Tongue (tissue), 2 donors: ENCODE results near the gene RFX8. TPM values are rescaled to one million over a fixed set of nuclear protein-coding genes. Genes with fewer than 3 reads are reported as not detected.
"Not testable (repeated sequence)": the region's sequence is repeated elsewhere in the genome, so short reads cannot be mapped to it uniquely, and the experiment has no call there.

Source experiments
- DNase-seq: peaks from one replicate; pipeline ENCODE4 v3.0.0-alpha.2; 2015
- total RNA-seq: library from RNA; depleted of rRNA; stranded (reverse); fragments of >200 nt; gene quantifications from one replicate; pipeline ENCODE4 v1.2.3, GENCODE V29; 2014

Gene RFX8
- total RNA-seq, 1 donor from 2014 or later = 0.51 TPM

DNA sequence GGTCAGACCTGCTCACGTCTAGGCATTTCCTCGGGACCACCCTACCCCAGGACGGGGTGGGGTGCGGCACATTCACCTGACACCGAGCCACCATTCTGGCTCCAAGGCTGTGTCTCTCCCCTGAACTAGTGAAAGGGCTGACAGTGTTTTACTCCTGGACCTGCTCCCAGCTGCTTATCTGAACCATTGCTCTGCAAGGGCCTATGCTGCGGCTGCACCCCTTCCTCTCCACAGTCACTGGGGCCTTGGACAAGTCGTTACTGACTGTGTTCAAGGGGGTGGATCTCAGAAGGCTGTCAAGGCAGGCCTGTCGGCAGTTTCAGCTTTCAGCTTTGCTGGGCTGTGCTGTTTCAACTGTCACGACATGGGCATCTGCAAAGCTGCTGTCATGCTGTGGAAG is 99.3 kb downstream of the RFX8 start:
- DNase-seq = no peak

DNA sequence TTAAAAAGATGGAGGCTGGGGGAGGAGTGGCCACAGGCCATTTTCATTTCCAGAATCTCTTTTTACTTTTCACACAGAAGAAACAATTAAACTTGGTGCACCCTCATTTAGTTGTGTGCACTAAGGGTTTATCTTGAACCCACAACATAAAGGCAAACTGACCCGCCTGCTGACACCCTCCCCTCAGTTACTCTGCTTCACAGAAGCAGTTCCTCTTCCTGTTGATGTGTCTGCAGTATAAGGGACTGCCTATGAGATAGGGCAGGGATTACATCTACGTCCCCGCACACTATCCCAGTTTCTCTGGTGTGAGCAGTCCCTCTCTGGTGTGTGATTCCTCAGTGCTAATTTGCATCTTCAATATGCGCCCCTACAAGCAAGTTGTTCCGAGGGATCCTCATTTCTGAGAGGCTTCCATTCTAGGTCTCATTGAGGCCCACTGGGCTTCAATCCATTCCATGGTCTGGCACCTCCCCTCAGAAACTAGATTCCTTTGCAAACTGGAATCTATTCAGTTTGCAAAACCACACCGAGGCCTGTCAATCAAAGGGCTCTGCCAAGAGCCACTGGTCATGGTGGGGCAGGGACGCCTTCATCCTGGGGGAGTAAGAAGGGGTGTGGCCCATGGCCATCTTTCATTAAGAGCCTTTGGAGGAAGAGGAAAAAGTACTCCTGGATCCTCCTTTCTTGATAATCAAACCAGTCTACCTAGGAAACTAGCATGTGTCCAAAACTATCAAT is 99.9 kb downstream of the RFX8 start:
- DNase-seq = no peak

DNA sequence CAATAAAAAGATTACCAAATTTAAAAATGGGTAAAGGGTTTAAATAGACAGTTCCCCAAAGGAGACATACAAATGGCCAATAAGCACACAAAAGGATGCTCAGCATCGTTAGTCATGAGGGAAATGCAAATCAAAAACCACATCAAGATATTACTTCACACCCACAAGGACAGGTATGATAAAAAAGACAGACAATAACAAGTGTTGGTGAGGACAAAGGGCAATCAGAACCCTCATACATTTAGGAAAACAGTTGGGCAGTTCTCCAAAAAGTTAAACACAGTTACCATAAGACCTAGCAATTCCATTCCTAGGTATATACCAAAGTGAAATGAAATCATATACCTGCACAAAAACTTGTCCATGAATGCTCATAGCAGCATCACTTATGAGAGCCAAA is 102.1 kb downstream of the RFX8 start:
- DNase-seq = no peak

DNA sequence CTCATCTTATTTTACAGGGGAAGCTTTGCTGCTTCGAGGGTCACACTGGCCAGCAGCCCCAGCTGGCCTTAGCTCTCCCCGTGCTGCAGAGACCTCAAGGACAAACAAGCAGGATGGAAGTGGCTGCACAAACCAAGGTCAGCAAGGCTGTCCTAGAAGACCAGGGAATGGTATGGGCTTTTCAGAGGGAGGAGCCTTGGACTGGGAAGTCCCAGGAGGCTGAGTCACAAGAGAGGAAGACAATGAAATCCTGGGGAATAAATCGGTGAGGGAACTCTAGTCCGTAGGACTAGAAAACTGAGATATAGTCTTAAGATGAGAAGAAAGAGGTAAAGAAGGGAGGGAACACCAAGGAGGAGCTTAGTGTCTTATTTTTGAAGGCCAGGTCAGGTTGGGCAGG is 103.3 kb downstream of the RFX8 start:
- no peak for DNase-seq

DNA sequence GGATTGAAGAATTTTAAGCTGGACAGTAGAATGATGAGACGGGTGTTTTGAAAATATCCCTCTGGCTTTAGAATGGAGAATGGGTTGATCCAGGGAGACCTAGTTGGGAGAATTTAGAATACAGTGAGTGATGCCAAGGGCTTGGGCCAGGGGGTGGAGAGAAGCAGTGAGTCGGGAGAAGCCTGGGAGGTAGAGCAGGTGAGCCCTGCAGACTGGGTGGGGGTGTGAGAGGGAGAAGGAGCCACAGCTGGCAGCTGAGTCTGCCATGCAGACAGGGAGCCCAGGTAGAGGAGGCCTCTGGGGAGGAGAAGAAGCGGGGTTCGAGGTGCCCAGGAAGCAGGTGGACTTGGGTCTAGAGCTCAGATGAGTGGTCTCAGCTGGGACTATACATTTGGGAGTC is 105.8 kb downstream of the RFX8 start:
- no peak for DNase-seq

DNA sequence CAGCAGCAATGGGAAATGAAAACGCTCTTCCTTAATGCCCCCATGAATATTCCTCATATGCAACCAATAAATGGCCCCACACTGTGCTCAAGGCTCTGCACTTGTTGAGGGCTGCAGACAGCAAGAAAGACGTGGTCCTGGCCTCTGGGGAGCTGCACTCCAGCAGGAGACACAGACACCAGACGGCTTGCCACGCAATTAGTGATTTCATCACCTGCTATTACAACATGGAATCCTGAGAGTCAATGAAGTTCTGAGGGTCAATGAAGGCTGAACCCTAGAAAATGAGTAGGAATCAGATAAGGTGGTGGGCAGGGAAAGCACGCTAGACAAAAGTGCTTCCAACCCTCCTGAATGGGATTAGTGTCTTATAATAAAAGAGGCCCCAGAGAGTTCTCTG is 106.5 kb downstream of the RFX8 start:
- DNase-seq = no peak

DNA sequence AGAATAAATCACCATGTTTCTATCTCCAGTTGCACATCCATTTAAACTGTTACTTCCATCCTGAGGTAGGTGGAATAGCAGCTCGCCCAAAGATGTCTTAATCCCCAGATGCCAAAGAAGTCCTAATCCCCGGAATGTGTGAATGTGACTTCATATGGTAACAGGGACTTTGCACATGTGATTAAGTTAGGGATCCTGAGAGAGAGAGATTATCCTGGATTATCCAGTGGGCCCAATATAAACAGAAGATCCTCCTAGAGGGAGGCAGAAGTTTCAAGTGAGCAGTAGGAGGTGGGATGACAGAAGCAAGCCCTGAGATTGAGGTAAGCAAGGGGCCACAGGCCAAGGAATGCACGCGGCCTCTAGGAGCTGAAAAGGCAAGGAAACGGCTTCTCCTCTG is 107.4 kb downstream of the RFX8 start:
- no peak for DNase-seq

DNA sequence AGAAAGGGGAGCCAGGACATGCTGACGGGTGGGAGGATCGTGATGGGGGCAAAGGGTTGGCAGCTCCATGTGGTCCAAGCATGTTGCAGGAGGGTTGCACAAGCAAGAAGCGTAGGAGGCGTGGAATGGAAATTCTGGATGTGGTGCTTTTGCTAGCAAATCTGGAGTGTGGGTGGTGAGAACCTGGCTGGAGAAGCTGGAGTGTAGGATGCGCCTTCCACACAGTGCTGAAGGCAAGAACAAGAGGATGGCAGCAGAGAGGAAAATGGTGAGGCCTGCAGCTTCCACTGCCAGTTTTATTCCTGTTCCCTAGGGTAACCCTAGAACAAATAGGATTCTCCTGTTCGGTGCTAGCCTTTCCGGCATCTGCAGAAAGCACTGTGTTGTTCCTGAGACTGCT is 110.0 kb downstream of the RFX8 start:
- no peak for DNase-seq

DNA sequence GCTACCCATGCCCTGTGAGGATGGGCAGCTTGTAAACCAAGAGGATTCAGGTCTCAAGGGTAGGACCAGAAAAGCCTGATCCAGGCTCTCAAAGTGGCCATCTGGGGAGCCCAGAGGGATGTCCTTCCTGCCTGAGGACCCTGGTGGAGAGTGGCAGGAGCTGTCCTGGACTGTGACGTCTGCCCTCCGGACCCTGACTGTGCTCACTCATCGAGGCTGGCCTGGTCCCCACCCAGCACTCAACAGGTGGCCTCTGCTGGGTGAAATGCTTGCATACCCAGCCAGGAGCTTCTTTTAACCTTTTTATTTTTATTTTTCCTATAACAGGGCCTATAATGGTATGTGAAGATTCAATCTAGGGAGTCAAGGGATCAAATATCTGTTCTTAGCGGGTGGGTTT is 112.1 kb downstream of the RFX8 start:
- DNase-seq = no peak

DNA sequence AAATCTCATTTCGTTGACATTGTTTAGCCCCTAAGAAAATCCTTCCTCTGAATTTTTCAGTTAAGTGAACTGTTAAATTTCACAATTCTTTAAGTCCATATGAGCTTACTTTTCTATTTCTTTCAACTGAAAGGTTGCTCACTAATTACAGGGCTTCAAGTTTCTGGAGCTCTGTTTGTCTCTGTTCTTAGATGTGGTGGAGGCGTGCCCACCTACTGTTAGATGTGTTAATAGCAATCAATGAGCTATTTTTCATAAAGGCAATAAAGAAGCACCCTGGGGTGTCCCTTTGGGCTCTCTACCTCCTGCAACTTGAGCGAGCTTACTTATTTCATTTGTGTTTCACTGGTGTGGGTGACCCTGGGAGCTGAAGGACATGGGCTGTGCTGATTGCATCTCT is 112.6 kb downstream of the RFX8 start:
- no peak for DNase-seq

DNA sequence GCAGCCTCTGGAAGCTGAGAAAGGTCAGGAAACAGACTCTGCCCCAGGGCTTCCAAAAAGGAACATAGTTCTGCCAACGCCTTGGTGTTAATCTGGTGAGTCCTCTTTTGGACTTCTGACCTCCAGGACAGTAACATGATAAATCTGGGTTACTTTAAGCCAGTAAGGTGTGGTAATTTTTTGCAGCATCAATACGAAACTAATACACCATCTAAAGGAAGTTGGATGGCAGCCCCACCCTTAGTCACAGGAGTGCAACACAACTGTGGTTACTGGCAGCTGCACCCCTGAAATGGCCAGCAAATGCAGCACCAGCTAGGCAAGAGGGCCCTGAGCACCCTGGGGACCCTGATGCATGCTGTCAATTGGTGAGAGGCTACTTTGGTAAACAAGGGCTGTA is 113.4 kb downstream of the RFX8 start:
- DNase-seq = no peak

DNA sequence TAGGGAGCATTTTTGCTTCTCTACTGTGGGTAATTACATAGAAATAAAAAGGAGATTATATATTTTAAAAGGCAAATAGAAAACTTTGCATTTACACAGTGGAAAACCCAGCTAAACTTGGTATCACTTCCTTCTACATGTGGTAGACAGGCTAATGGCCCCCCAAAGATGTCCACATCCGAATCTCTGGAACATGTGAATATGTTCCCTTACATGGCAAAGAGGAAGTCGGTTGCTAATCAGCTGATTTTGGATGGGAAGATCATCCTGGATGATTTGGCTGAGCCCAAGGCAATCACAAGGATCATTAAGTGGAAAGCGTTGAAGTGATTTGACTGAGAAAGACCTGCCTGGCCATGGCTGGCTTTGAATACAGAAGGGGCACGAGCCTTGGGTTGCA is 113.8 kb downstream of the RFX8 start:
- no peak for DNase-seq

DNA sequence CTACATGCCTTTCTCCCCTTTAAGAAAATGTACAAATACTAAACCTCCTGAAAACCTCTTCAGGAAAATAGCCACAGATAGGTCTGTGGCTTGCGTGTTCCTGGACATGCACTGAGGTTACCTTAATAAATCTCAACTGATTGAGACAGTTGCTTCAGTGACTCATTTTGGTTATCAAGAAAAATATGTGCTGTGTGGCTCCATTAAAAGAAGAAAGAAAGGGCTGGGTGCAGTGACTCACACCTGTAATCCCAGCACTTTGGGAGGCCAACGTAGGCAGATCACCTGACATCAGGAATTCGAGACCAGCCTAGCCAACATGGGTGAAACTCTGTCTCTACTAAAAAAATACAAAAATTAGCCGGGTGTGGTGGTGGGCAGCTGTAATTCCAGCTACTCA is 114.7 kb downstream of the RFX8 start:
- no peak for DNase-seq

DNA sequence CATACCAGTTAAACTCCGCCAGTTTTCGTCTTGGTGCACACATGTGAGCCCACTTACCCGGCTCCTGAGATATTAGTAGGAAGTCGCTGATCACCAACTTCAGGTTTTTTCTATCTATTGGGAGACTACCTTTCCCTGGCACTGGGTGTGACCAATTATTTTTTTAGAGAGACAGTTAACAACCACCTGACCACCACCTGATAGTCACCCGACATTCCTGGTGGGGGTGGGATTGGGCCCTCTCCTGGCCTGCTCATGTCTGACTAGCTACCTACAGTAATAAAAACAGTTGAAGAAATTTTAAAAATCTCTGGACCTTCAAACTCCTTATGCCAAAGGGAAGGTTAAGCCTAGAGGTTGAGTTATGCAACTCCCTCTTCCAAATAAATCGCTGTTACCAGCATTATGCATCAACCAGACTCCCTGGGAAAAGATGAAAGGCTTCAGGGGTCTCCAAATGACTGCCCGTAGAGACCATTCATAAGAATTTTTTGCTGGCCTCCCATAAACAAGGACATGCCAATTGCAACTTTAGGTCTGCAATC is 115.4 kb downstream of the RFX8 start:
- no peak for DNase-seq

DNA sequence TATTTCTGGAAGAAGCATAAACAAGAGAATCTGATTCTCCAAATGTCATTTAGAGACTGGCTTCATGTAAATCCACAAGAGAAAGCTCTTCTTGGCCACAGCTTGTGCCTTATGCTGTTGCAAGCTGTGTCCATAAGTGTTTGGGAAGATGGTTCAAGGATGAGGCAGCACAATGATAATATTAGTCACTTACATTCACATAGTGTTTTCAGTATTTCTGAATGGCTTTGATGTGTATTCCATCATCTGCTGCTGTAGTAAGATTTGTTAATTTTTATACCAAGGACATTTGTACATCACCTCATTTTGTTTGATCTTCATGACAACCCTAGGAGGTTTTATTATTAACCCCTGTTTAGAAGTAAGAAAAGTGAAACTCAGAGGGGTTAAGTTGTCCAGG is 117.5 kb downstream of the RFX8 start:
- DNase-seq = no peak

DNA sequence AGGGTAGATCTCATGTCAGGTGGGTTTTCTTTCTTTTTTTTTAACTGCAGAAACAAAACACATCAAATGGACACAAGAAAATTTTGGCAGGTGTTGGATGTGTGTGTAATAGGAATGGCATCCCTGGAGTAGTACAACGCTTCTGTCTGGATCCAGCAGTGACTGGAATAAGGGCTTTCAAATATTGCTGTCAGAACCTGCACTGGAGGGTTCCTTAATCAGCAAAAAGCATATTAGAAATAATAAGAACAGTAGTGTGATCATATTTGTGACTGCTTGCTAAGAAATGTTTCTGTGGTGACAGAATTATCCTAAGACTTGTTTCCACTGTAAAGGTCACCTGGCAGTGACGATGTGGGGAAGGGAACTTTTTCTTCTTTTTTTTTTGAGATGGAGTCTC is 118.4 kb downstream of the RFX8 start:
- DNase-seq = no peak

DNA sequence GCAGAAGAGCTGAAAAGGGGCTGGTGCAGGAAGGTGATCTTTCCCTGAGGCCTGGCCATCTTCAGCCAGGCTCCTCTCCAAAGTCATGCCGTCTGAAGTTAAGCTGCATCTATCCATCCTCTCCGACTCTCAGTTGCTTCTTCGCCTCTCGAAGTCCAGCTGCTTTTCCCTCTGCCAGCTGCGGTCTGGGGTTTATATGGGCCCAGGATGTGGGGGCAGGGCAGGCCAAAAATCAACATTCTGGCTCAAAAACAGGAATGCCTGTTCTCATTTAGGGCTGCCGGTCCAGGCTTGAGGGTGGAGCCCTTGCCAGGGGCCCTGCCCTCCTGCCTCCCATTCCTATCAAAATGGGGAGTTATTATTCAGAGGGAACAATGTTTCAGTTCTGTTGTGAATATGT is 118.9 kb downstream of the RFX8 start:
- DNase-seq = no peak

DNA sequence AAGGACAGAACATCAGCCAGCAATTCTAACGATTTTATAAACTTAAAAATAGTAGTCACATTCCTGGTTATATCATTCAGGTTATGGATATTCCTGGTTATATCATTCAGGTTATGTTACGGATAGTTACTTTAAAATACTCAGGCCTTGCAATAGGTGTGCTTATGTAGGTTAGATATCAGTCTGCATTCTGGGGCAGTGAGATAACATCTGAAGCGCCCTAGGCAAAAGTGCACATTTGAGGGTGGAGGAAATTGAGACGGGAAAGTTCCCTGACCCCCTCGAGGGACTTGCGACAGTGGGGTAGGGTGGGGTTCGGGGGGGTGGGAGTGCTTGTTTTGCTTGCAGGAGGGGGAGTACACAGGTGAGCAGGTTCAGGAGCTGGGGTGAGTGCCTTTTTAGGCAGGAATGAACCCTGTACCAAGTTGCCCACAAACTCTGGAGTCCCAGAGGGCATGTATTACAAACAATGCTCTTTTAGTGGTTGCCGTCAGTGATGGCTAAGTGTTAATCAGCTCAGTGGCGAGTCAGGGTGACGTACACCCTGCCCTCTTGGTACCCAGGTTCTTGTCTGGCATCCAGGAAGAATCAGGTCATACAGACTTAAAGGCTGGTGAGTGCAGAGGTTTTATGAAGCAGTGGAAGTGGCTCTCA is 119.4 kb downstream of the RFX8 start:
- no peak for DNase-seq

DNA sequence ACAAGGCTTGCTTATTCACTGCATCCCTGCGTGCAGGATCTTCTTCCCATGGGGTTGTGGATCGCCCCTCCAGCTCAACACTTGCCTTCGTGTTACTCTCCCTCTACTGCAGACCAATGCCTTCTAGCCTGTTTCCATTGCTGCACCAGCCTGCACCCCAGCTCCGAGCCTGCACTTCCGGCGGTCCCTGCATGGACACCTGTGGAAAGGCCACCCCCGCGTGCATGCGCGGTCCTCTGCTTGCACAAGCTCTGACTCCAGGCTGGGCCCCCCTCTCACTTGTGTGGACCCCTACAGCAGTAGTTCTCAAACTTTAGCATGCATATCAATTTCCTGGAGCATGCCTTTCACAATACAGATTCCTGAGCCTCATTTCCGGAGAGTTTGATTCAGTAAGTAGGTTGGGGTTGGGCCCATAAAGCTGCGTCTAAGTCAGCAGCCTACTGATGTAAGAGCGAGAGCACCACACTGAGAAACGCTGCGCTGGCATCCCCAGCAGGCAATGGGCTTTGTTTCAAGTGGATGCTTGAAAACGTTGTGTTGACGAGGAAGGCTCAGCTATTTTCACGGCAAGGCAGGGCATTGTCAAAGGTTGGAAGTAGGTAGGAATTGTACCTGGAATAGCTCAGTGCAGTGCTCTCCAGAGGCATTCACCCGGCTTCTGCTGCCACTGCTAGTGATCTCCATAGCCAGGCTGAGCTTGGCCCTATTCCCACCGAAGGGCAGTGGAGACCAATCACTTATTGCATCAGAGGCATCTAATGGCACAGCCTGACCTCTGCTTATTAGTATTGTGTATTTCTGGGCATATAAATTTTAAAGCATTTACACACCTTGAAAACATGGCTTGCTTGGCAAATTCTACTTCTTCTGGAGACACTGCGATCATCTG is 120.2 kb downstream of the RFX8 start:
- DNase-seq = no peak

DNA sequence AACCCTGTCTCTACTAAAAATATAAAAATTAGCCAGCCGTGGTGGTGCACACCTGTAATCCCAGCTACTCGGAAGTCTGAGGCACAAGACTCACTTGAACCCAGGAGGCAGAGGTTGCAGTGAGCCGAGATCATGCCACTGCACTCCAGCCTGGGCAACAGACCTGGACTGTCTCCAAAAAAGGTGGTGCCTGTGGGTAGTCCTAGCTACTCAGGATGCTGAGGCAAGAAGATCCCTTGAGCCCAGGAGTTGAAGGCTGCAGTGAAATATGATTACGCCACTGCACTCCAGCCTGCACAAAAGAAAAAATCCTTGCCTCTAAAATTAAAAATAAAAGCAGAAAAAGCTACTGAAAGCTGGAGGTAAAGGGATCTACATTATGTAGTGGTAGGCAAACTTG is 122.3 kb downstream of the RFX8 start:
- not testable (repeated sequence) for DNase-seq

DNA sequence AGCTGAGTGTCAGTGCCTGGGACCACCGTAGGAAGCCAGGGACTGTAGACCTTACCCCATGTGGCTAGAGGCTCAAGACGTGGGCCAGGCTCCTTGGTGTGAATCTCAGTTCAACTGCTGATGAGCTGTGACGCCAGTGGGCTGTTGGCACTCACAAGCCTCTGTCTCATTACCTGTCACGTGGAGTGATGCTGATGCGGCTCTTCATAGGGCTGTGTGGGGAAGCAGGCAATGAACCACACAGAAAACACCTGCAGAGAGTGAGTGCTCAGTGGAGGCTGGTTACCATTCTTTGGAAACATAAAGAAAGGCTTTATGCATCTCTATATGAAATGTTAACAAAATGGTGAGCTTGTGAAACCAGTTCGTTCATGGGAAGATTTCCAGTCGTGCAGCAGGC is 123.7 kb downstream of the RFX8 start:
- no peak for DNase-seq

DNA sequence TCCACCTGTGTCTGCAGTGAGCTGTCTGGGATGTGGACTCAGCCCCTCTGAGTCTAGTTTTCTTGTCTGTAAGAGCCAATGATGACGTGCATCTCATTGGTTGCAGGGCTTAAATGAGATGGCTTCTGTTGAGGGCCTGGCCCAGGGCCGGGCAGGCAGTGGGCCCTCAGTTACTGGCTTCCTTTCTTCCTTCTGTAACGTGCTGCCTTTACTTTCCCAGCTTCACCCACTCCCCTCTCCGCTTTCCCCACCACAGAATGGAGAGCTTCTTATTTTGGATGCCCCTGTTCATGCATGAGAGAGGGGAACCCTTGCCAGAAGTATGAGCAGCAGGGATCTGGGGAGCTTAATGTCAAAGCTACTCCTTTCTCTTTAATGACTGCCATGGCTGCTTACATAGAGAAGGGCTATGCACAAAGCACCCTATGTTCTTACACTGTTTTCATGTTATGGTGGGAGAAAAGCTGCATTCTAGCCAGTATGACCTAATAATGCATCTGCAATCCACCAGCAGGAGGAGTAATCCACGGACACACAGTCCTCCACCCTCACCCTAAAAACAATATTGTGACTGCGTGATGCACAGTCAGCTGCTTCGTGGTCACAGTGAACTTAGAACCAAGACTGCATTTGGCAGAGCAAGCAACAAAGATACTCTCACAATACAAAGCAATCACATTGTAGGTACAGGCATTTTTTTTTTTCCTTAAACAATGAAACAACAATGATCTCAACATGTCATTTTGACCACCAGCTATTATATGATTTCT is 124.8 kb downstream of the RFX8 start:
- peak; percentile 9 for DNase-seq
